ENCODE measurements around the gene PMM2.

- TF ChIP-seq REST (IDR thresholded peaks at IDR 0.05; ENCODE audit: insufficient replicate concordance, low read depth) (no peak), CTCF (IDR thresholded peaks at IDR 0.05; ENCODE audit: insufficient read depth, low read length) (no peak)
Observed at GRCh38 chr16:8808613-8809353, 11.1 kb downstream of the PMM2 start.

All from HL-60 (cell line).